ENCODE data around the gene RIPOR3. TPM values are rescaled to one million over a fixed set of nuclear protein-coding genes. Genes with fewer than 3 reads are reported as not detected.
"Not testable (repeated sequence)": the region's sequence is repeated elsewhere in the genome, so short reads cannot be mapped to it uniquely, and the experiment has no call there.

Gene RIPOR3
- total RNA-seq, 1 donor = 32.6 TPM

DNA sequence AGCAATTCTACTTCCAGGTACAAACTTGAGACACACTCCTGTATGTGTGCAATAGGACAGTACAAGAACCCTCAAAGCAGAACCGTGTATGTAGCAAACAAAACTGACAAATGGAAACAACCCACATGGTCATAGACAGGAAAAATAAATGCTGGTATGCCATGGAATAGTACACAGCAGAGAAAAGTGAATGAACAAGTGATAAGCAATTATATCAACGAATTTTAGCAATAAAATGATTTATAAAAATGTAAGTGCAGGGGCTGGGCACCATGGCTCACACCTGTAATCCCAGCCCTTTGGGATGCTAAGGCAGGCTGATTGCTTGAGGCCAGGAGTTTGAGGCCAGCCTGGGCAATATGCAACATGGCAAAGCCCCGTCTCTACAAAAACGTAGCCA, 9.3 kb downstream of the RIPOR3 start:
- DNase-seq (ENCODE audit: low read depth in 2 of 3, low spot score in 2 of 3) = no peak

GRCh38 chr20:50681359-50682064, 9.8 kb downstream of the RIPOR3 start:
- DNase-seq (ENCODE audit: low read depth in 2 of 3, low spot score in 2 of 3) = no peak

- no peak for DNase-seq (ENCODE audit: low read depth in 2 of 3, low spot score in 2 of 3)
These were observed 11.0 kb downstream of the RIPOR3 start for GRCh38 chr20:50680105-50680960.

DNA sequence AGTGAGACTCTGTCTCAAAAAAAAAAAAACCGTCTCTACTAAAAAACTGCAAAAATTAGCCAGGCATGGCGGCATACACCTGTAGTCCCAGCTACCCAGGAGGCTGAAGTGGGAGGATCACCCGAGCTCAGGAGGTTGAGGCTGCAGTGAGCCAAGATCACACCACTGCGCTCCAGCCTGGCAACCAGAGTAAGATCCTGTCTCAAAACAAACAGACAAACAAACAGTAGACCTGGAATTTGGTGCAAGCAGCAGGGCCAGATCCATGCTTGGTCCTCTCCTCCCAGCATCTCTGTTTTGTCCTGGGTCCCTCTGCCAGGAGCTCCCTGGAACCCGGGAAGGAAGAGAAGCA, 11.6 kb downstream of the RIPOR3 start:
- DNase-seq (ENCODE audit: low read depth in 2 of 3, low spot score in 2 of 3) = no peak

DNA sequence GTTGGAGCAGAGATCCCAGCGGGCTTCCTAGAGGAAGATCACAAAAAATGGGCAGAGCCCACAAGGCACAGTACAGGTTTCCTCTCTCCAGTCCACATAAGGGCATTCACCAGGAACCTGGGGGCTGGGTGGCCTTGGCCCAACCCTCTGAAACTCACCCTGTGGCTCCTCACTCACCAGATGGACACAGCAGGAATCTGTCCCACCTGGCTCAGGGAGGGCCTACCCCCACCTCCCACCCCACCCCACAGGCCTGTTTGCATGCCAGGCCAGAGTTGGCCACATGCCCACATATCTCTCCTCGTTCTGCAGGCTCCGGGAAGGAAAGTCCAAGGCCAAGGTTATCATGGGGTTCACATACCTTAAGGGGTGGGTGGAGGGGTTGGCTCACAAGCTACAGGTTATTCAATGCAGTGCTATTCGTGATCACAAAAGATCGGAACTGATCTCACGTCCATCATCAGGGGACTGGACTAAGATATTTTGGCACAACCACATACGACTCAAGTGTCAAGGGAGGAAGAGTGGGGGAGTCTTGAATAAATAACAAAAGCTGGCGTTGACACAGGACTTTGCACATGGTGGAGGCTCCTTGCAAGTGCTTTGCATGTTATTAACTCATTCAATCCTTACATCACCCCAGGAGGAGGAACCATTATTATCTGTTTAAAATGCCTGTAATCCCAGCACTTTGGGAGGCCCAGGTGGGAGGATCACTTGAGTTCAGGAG, 13.0 kb downstream of the RIPOR3 start:
- DNase-seq (ENCODE audit: low read depth in 2 of 3, low spot score in 2 of 3) = no peak

GRCh38 chr20:50676858-50677257, 14.5 kb downstream of the RIPOR3 start:
- DNase-seq (ENCODE audit: low read depth in 2 of 3, low spot score in 2 of 3) = no peak

GRCh38 chr20:50676377-50676731, 15.0 kb downstream of the RIPOR3 start:
- DNase-seq (ENCODE audit: low read depth in 2 of 3, low spot score in 2 of 3) = not testable (repeated sequence)

DNA sequence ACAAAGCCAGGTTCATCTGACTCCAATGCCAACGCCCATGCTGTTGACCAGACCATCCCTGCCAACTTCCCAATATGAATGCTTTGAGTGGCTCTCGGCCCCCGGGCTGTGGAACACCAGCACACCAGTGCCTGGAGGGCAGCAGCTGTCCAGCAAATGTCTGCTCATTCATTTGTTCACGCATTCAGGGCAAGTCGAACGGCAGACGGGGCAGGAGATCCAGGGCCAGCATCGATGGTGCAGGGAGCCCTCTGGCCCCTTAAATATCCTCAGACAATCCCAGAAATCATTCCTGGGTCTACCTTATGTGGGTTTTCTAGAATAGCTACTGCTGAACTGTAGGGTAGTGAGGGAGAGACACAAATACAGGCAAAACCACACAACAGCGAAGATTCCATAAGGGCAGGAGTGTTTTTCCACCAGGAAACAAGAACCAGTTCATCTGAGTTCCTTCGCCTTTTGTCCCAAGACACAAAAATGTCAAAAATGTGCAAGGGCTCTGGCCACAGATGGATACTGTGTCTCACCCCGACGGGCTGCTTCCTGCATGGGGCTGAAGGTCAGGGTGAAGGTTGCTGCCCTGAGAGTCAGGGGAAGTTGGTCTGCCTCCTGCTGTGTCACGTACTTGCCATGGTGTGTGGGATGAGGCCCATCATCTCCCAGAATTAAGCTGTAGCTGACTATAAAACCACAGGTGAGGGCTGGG, 15.5 kb downstream of the RIPOR3 start:
- DNase-seq (ENCODE audit: low read depth in 2 of 3, low spot score in 2 of 3) = no peak

DNA sequence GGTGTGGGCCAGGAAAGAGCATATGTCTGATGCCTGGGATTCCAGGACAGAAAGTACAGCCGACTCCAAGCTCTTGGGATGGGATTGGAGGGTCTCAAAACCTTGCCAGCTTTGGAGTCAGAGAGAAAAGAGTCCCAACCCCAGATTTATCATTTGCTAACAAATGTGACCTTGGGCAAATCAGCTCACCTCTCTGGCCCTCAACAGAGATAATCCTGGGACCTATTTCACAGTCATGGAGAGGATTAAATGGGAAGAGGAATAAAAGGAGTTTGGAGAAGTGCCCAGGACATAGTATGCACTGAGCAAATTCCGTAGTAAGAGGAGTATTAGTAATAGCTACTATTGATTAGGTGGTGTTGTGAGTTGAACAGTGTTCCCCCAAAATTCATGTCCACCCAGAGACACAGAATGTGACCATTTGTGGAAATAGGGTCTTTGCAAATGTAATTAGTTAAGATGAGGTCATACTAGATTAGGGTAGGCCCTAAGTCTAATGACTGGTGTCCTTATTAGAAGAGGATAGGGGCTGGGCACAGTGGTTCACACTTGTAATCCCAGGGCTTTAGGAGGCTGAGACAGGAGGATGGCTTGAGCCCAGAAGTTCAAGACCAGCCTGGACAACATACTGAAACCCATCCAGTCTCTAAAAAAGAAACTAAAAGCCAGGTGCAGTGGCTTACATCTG, 17.1 kb downstream of the RIPOR3 start:
- DNase-seq (ENCODE audit: low read depth in 2 of 3, low spot score in 2 of 3) = no peak

GRCh38 chr20:50673466-50674137, 17.7 kb downstream of the RIPOR3 start:
- no peak for DNase-seq (ENCODE audit: low read depth in 2 of 3, low spot score in 2 of 3)

GRCh38 chr20:50673146-50673465, 18.2 kb downstream of the RIPOR3 start:
- no peak for DNase-seq (ENCODE audit: low read depth in 2 of 3, low spot score in 2 of 3)

GRCh38 chr20:50672400-50673145, 18.8 kb downstream of the RIPOR3 start:
- DNase-seq (ENCODE audit: low read depth in 2 of 3, low spot score in 2 of 3) = no peak

- no peak for DNase-seq (ENCODE audit: low read depth in 2 of 3, low spot score in 2 of 3)
These were observed 19.7 kb downstream of the RIPOR3 start for GRCh38 chr20:50671626-50672025.

- not testable (repeated sequence) for DNase-seq (ENCODE audit: low read depth in 2 of 3, low spot score in 2 of 3)
These were observed 20.3 kb downstream of the RIPOR3 start for GRCh38 chr20:50671010-50671409.

GRCh38 chr20:50670126-50670862, 21.0 kb downstream of the RIPOR3 start:
- DNase-seq (ENCODE audit: low read depth in 2 of 3, low spot score in 2 of 3) = no peak

- no peak for DNase-seq (ENCODE audit: low read depth in 2 of 3, low spot score in 2 of 3)
These were observed 22.5 kb downstream of the RIPOR3 start for GRCh38 chr20:50668798-50669197.

DNA sequence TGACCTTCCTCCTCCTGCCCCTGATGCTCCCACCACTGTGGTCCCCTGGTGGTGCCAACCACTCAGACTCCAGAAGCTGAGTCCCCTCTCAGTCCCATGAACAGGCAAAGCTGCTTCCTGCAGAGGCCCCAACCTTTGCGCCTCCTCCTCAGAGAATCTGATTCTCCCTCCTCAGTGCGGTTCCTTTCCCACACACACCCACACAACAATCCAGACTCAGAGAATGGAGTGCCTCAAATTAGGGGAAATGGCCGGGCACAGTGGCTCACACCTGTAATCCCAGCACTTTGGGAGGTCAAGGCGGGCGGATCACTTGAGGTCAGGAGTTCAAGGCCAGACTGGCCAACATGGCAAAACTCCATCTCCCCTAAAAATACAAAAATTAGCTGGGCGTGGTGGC, 23.0 kb downstream of the RIPOR3 start:
- no peak for DNase-seq (ENCODE audit: low read depth in 2 of 3, low spot score in 2 of 3)

DNA sequence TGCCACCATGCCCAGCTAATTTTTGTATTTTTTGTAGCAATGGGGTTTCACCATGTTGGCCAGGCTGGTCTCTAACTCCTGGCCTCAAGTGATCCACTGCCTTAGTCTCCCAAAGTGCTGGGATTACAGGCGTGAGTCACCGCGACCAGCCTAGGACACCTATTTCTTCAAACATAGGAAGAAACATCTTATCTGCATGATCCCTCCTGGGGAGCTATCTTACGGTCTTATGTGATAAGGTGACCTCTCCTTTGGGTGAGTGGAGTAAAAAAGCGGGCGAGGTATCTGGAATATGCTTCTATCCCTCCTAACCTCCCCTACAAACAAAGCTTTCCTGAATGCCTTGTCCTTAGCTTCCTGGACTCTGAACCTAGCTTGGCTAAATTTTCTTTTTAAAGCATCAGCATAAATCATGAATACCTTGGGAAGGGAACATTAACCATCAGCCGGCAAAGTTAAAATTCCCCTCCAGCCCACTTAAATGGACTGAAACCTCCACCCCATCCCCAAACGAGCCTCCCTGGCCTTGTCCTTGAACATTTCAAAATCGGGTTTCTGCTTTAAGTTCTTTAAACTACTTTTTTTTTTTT, 24.5 kb downstream of the RIPOR3 start:
- DNase-seq (ENCODE audit: low read depth in 2 of 3, low spot score in 2 of 3) = no peak

Data from hematopoietic multipotent progenitor cell (in vitro differentiated cells).